ENCODE results near the gene APCDD1. TPM values are rescaled to one million over a fixed set of nuclear protein-coding genes. Genes with fewer than 3 reads are reported as not detected.
"Not testable (repeated sequence)": the region's sequence is repeated elsewhere in the genome, so short reads cannot be mapped to it uniquely, and the experiment has no call there.

Gene APCDD1
- total RNA-seq, 1 donor from 2014 or later = 1.9 TPM

GRCh38 chr18:10499230-10499629, 44.8 kb downstream of the APCDD1 start:
- H3K4me3 Mint-ChIP-seq = no peak overlapping the region
- TF ChIP-seq EZH2phosphoT487 (IDR thresholded peaks at IDR 0.05) (no peak), EZH2 (IDR thresholded peaks at IDR 0.05) (no peak), CTCF (IDR thresholded peaks at IDR 0.05) (no peak)
- peaks cover 6% of the 10 kb centered on the region for H3K9me3 Mint-ChIP-seq
- H3F3A ChIP-seq (ENCODE audit: low read depth) = no peaks in the 10 kb centered on the region
- no peak for DNase-seq (ENCODE audit: low spot score)
- H3K9ac ChIP-seq = no peak overlapping the region
- no peaks in the 10 kb centered on the region for H3K79me2 ChIP-seq (ENCODE audit: low read depth)
- H3K9me3 ChIP-seq (ENCODE audit: low read depth) = no peaks in the 10 kb centered on the region
- H3K27ac Mint-ChIP-seq = no peak overlapping the region
- no peaks in the 10 kb centered on the region for H3K36me3 ChIP-seq
- no peaks in the 10 kb centered on the region for H3K36me3 Mint-ChIP-seq
- no peak overlapping the region for H3K4me3 ChIP-seq
- no peaks in the 10 kb centered on the region for H4K20me1 ChIP-seq (ENCODE audit: low read depth)
- no peaks in the 10 kb centered on the region for H3K27me3 ChIP-seq
- no peak overlapping the region for H2AFZ ChIP-seq (replicated peaks)
- no peaks in the 10 kb centered on the region for H3K4me1 ChIP-seq
- H3K27ac ChIP-seq = no peak overlapping the region
- H3K27me3 Mint-ChIP-seq (ENCODE audit: insufficient read depth, low read depth) = peaks cover 6% of the 10 kb centered on the region
- H3K4me1 Mint-ChIP-seq = no peaks in the 10 kb centered on the region
- no peak overlapping the region for H3K4me2 ChIP-seq

- Histone ChIP-seq H3F3A (ENCODE audit: low read depth) (no peaks in the 10 kb centered on the region), H2AFZ (replicated peaks) (no peak overlapping the region), H3K4me1 (no peaks in the 10 kb centered on the region), H3K4me2 (no peak overlapping the region), H3K27me3 (no peaks in the 10 kb centered on the region), H3K4me3 (no peak overlapping the region), H3K9ac (no peak overlapping the region), H3K36me3 (no peaks in the 10 kb centered on the region), H3K9me3 (ENCODE audit: low read depth) (peaks cover 8% of the 10 kb centered on the region), H3K27ac (no peak overlapping the region), H3K79me2 (ENCODE audit: low read depth) (no peaks in the 10 kb centered on the region), H4K20me1 (ENCODE audit: low read depth) (no peaks in the 10 kb centered on the region)
- no peaks in the 10 kb centered on the region for H3K36me3 Mint-ChIP-seq
- peaks cover 14% of the 10 kb centered on the region for H3K9me3 Mint-ChIP-seq
- H3K27me3 Mint-ChIP-seq (ENCODE audit: insufficient read depth, low read depth) = peaks cover 6% of the 10 kb centered on the region
- no peak overlapping the region for H3K4me3 Mint-ChIP-seq
- DNase-seq (ENCODE audit: low spot score) = no peak
- H3K4me1 Mint-ChIP-seq = no peaks in the 10 kb centered on the region
- no peak overlapping the region for H3K27ac Mint-ChIP-seq
- no peak for TF ChIP-seq CTCF (IDR thresholded peaks at IDR 0.05)
- TF ChIP-seq EZH2phosphoT487 (IDR thresholded peaks at IDR 0.05) = no peak
- no peak for TF ChIP-seq EZH2 (IDR thresholded peaks at IDR 0.05)
Measured at GRCh38 chr18:10500038-10500437, 45.6 kb downstream of the APCDD1 start.

GRCh38 chr18:10504723-10505122, 50.3 kb downstream of the APCDD1 start:
- H3K27me3 ChIP-seq = no peaks in the 10 kb centered on the region
- no peak for DNase-seq (ENCODE audit: low spot score)
- Mint-ChIP-seq H3K36me3 (peaks cover 4% of the 10 kb centered on the region), H3K4me3 (no peak overlapping the region), H3K4me1 (no peaks in the 10 kb centered on the region), H3K9me3 (peaks cover 37% of the 10 kb centered on the region), H3K27me3 (ENCODE audit: insufficient read depth, low read depth) (peaks cover 3% of the 10 kb centered on the region), H3K27ac (no peak overlapping the region)
- H3K79me2 ChIP-seq (ENCODE audit: low read depth) = no peaks in the 10 kb centered on the region
- no peak overlapping the region for H3K4me2 ChIP-seq
- H3K4me1 ChIP-seq = no peaks in the 10 kb centered on the region
- H3K4me3 ChIP-seq = no peak overlapping the region
- no peak overlapping the region for H2AFZ ChIP-seq (replicated peaks)
- H4K20me1 ChIP-seq (ENCODE audit: low read depth) = no peaks in the 10 kb centered on the region
- no peaks in the 10 kb centered on the region for H3K36me3 ChIP-seq
- H3F3A ChIP-seq (ENCODE audit: low read depth) = no peaks in the 10 kb centered on the region
- peaks cover 8% of the 10 kb centered on the region for H3K9me3 ChIP-seq (ENCODE audit: low read depth)
- no peak for TF ChIP-seq EZH2phosphoT487 (IDR thresholded peaks at IDR 0.05)
- TF ChIP-seq CTCF (IDR thresholded peaks at IDR 0.05) = no peak
- TF ChIP-seq EZH2 (IDR thresholded peaks at IDR 0.05) = no peak
- no peak overlapping the region for H3K27ac ChIP-seq
- no peak overlapping the region for H3K9ac ChIP-seq

- peaks cover 35% of the 10 kb centered on the region for H3K9me3 Mint-ChIP-seq
- not testable (repeated sequence) for H3K4me2 ChIP-seq; H3F3A ChIP-seq (ENCODE audit: low read depth); H3K79me2 ChIP-seq (ENCODE audit: low read depth); H2AFZ ChIP-seq (replicated peaks); H4K20me1 ChIP-seq (ENCODE audit: low read depth); DNase-seq (ENCODE audit: low spot score); H3K27ac ChIP-seq; H3K4me3 Mint-ChIP-seq; H3K4me1 ChIP-seq; H3K4me1 Mint-ChIP-seq; H3K9ac ChIP-seq; H3K27me3 ChIP-seq; H3K27me3 Mint-ChIP-seq (ENCODE audit: insufficient read depth, low read depth); H3K9me3 ChIP-seq (ENCODE audit: low read depth); H3K4me3 ChIP-seq; H3K36me3 Mint-ChIP-seq; H3K36me3 ChIP-seq; H3K27ac Mint-ChIP-seq
Measured at GRCh38 chr18:10505892-10506291, 51.5 kb downstream of the APCDD1 start.

All from neural progenitor cell (in vitro differentiated cells).